GM18907 (cell line): Measurements from ENCODE around the gene PPP1R12C.
"Not testable (repeated sequence)": the region's sequence is repeated elsewhere in the genome, so short reads cannot be mapped to it uniquely, and the experiment has no call there.

Experiments used
- ATAC-seq: cut with Tn5 transposase; IDR thresholded peaks from one replicate; pipeline ENCODE4 v1.9.1; 2021; ENCODE audit warnings: mild to moderate bottlenecking, moderate library complexity; ENCODE audit not compliant: unreplicated experiment

Gene PPP1R12C

DNA sequence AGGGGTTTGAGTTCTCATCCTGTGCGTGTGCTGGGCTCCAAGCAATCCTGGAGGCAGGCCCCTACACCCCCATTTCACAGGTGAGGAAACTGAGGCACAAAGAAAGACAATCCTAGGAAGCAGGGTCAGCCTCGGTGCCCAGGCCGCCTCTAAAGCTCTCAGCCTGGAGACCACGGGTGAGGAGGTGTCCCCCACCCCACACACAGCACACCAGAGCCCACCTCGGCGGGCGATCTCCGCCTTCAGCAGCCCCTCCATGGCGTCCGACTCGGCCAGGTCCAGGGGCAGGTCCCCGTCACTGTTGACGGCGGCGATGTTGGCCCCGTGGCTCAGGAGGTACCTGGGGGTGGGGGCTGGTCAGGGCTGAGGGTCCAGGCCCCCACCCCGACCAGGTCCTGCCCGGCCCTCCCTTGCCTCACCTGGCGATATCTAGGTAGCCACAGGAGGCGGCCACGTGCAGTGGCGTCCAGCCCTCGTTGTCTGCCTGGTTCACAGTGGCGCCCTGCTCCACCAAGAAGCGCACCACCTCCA, 5.1 kb downstream of the PPP1R12C start:
- no peak for ATAC-seq

GRCh38 chr19:55111238-55111831, 6.1 kb downstream of the PPP1R12C start:
- ATAC-seq: no peak

DNA sequence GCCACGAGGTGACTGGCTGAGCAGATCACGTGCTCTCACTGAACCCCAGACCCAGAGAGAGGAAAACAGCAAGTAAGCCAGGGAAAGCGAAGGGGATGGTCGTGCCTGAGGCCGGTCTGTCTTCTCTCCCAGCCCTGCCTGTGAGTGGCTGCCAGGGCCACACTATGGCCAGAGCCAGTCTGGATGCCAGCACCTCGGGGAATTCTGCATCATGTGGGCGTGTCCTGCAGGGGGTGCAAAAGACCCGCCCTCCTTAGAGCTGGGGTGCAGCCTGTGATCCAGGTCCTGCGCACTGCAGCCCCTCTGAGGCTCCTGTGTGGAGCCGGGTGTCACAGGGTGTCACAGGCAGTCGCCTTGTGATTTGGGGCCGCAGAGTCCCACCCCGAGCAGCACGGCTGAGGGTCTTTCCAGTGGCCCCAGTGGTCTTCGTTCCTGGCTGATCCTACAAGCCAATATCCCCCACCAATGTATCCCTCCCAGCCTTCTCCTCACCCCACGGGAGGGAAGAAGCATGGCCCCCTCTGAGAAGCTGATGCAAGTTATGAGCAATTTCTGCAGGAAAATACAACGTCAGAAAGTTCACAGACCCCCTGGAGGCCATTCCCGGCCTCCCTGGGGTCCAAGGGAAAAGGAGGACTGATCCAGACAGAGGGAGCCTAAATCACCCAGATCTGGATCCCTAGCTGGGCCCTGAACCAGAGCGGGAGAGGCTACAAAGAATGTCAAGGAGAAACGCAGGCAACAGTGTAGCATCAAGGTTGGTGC, 7.7 kb downstream of the PPP1R12C start:
- ATAC-seq: no peak

DNA sequence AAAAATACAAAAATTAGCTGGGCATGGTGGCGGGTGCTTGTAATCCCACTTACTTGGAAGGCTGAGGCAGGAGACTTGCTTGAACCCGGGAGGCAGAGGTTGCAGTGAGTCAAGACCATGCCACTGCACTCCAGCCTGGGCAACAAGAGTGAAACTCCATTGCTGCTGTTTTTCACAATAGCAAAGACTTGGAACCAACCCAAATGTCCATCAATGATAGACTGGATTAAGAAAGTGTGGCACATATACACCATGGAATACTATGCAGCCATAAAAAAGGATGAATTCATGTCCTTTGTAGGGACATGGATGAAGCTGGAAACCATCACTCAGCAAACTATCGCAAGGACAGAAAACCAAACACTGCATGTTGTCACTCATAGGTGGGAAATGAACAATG, 10.2 kb downstream of the PPP1R12C start:
- ATAC-seq: not testable (repeated sequence)

- ATAC-seq: no peak
Observed at GRCh38 chr19:55106591-55106990, 10.8 kb downstream of the PPP1R12C start.

DNA sequence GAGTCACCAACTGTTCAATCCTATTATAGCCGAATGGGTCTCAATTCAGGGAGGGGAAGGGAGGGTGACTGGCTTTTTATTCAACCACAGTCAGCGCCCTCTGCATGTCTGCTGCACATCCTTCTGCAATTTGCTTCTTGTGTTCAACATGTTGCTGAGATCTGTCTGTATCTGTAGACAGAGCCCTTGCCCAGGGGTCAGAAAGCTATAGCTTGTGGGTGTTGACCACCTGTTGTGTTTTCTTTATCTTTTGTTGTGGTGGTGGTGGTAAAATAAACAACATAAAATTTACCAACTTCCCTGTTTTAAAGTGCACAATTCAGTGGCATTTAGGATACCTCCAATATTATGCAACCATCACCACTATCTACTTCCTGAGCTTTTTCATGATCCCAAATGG, 12.2 kb downstream of the PPP1R12C start:
- ATAC-seq: no peak

DNA sequence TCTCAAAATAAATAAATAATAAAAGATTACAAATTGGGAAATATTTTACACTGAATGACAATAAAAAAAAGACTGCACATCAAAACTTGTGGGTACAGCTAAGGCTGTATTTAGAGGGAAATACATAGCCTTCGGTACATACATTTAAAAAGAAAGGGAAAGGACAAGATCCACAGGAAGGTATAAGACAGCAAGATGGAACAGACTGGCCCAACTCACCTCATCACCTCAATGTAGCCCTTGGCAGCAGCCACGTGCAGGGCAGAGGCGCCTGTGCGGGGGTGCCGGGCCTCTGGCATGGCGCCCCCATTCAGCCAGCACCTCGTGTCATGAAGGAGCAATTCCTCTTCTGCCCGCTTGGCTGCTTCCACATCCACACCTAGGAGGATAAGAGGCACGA, 14.2 kb downstream of the PPP1R12C start:
- ATAC-seq: no peak

GRCh38 chr19:55101261-55101660, 16.2 kb downstream of the PPP1R12C start:
- no peak for ATAC-seq

DNA sequence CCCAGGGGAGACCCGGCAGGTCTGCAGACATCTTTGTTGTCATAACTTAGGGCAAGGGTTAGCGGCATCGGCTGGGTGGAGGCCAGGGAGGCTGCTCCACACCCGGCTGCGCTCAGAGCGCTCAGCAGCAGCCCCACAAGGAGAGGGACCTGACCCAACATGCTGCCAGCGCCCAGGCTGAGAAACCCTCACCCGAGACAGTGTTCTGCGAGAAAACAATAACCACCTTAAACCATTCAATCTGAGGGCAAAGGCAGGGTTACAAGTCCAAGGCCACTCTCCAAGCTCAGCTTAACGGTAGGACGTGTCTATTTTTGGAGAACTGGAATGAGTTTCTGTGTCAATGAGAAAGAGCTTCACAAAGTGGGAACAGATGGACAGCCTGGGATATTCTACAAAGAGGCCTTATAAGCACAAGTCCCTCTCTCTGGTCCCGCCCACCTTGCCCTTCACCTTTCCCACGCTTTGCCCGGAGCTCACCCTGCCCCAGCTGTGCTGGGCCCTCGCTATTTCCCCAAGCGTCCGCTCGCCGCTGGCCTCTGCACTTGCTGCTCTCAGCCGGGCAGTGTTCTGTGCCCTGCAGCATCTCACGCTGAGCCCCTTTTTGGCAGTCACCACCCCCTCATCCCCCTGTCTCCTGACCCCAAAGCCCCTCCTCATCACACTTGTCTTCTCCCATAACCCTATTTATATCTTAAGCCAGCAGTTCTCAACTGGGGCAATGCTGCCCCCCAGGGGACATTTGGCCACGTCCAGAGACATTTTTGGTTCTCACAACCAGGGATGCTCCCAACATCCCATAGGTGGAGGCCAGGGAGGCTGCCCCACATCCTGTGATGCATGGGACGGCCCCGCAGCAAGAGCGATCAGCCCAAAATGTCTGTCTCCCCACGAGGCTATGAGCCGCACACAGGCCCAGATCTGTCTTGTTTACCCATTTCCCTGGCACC, 17.6 kb downstream of the PPP1R12C start:
- no peak for ATAC-seq

DNA sequence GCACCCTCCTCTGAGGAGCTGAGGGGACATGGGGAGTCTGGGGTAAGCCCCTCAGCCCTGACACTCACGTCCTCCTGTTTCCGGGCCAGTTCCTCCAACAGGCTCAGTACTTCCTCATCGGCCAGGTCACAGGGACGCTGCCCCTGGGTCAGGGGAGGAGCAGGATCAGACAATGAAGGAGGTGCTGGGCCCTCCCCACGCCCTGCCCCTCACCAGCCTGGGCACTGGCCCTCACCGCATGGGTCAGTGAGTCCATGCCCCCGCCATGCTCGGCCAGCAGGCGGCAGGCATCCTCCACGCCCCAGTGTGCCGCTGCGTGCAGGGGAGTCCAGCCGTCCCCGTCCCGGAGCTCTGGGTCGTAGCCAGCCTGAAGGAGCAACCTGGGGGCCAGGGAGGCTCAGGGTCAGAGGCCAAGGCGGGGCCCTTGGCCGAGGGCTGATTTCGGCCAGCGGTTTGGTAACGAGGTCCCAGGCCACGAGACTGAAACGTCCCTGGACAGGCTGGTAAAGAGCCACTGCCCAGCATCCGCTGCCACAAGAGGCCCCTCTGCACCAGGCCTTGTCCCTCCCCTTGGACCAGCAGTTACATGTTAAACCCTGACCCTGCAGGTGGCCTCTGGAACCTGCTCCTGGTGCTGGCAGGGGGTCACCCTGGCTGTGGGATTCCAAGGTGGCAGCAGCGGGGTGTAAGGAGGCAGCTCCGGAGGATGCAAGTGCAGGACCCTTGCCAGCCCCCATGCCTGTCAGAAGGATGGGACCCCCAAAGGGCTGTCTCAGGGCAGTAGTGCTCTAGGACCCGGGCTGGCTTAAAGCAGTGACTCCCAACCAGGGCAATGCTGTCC, 18.5 kb downstream of the PPP1R12C start:
- no peak for ATAC-seq

GRCh38 chr19:55097864-55098715, 19.3 kb downstream of the PPP1R12C start:
- ATAC-seq: no peak

GRCh38 chr19:55096061-55096701, 21.3 kb downstream of the PPP1R12C start:
- no peak for ATAC-seq

DNA sequence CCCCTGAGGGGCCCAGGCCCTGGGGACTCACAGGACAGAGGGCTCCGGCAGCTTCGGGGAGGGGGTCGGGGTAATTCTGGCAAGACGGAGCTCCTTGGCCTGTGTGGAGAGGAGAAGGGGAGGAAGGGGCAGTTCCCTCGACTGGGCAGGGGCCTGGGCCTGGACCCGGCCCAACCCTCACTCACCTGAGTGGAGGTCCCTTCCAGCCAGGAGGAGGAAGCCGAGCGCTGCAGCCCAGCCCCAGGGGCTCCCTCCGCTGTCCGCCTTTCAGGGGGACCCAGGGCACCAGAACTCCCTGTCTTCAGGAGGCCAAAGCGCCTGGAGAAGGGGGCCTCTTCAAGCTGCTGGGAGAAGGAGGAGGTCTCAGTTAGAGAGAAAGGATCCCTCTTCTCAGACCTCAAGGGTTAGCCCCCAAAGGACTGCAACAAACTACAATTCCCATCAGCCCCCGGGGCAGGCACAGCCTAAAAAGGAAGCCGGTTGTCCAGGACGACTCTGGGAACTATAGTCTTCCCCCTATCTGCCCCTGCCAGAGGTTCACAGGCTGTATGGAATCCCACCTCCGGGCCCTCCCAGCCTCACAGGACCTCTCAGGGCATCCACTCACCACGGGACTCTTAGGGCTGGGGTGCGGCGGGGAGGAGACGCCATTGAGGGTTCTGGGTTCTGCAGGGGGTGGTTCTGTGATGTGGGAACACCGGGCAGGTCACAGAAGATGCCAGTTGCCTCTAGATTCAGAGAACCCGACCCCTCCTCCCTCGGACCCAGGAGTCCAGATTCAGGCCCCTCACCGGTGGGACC, 22.0 kb downstream of the PPP1R12C start:
- ATAC-seq: no peak

DNA sequence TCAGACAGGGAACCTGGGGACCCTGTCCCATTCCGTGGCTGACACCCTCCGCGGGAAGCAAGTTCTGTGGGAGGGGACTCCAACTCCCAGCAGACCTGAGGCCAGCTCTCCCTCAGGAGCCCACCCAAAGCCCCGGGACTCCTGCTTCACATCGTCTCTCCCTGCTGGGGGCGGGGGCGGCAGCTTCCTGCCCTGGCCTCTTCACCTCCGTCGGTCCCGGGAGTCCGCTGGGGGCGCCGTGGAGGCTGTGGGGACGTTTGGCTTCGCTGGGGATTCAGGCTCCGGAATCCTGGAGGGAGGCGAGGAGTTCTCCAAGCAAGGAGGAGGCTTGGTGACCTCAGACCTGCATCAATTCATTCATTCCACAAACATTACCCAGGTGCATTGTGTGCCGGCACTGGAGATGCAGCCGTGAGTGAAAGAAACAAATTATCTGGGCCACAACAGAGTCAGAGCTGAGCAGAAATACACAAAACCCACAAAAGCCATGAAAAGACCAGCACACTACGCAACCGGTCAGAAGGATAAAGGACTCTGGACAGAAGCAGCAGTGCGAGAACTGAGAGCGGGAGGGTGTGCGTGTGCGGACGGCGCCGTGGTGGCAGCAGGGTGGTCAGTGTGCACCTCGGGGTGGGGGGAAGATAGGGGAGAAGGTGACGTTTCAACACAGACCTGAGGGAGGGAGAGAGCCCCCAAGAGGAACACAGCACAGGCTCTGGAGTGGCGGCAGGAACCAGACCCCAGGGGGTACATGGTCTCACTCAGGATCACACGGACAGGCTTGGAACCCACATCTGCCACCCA, 22.8 kb downstream of the PPP1R12C start:
- no peak for ATAC-seq

GRCh38 chr19:55092423-55093318, 24.8 kb downstream of the PPP1R12C start:
- ATAC-seq: no peak

DNA sequence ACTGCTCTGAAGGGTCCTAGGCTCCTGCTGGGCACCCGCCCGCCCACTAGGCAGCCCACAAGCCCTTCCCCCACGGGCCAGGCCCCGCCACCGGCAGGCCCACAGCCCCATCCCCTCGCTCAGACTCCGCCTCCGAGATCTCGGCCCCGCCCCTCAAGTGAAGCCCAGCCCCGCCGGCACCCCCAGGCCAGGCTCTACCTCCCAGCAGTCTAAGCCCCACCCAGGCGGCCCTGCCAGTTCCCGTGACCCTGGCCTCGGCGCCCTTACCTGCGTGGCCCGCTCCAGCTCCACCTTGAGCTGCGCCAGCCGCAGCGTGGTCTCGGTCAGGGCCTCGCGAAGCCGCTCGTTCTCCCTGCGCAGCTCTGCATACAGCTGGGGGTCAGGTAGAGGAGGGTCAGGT, 25.5 kb downstream of the PPP1R12C start:
- ATAC-seq: no peak
